GM18526 (cell line): ENCODE results near the gene ZCRB1.

Experiments
- POLR2A ChIP-seq: IDR thresholded peaks from 3 replicates; pipeline ENCODE4 v1.6.1; 2011; ENCODE audit not compliant: insufficient read length; ENCODE audit errors: extremely low read depth

Gene ZCRB1

DNA sequence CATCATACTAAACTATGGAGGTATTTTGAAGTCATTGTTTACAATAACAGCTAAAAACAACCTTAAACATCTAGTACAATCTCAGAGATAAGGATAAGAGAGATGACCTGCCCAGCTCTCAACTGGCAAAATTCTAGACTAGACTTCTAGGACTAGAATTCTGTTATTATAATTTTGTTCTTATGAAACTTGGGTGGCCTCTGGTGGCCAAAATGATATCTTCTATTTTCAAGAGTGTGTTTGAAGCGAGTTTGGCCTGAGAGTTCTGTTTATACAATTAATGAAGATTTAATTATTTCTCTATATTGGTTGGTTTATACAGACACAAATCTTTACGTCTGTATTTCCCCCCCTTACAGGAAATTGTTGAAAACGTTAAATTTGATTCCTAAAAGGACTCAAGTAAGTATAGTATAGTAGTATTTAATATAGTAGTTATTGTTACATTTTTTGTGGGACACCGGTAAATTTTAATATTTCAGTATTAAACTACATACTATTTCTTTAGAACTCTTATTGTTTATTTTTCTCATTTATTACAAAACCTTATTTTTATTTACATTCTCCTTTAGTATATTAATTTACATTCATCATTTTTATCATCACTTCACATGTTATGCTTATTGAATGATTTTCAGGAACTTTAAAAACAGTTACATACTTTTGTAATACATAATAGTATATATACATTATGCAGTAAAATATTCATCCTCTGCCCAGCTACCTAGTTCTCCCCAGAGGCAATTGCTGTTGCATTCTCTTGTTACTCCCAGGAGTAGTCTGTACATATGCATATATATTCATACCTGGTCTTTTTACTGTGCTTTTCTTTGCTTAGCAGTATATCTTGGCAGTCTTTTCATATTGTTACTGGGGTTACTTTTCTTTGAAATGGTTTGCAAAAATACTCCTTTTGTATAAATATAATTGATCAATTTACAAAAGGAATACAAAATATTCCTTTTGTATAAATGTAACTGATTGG, 6.7 kb upstream of the ZCRB1 start:
- TF ChIP-seq POLR2A = no peak

DNA sequence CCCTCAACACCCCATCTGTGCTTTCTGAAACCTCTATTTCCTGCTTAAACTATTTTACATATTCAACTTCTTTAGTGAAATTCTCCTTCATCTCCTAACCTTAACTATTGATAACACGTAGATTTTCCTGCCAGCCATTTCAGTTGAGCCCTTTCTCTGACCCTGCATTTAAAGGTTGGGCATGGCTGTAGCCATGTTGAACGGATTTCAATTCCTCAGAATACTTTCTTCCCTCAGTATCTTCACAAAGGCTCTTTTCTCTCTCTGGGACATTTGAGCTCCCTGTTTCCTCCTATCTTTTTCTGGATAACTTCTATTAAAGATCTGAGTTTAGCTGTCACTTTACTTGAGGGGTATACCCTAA, 1.3 kb upstream of the ZCRB1 start:
- TF ChIP-seq POLR2A = no peak

- TF ChIP-seq POLR2A = no peak
These were observed 790 bp upstream of the ZCRB1 start for GRCh38 chr12:42326541-42327226.

- no peak for TF ChIP-seq POLR2A
These were observed 605 bp downstream of the ZCRB1 start for GRCh38 chr12:42325326-42325652.

- no peak for TF ChIP-seq POLR2A
These were observed 2.0 kb downstream of the ZCRB1 start for GRCh38 chr12:42323856-42324255.

GRCh38 chr12:42322567-42322966, 3.3 kb downstream of the ZCRB1 start:
- no peak for TF ChIP-seq POLR2A

GRCh38 chr12:42320796-42321195, 5.1 kb downstream of the ZCRB1 start:
- no peak for TF ChIP-seq POLR2A

DNA sequence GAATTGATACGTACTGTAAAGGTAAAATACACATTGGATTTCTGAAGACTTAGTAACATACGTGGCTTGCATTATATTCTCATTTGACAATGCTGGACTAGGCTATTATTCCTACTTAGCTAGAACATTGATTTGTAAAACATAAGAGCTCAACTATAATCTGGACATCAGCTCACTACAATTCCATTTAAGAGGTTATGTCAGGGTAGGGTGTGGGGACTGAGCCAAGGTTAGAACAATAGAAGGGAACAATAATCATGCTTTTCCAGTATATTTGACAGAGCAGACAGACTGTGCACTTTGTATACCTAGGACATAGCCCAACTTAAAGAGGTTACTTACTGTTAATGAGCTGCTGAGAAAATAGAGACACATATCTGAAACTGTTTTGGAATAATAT, 10.8 kb downstream of the ZCRB1 start:
- TF ChIP-seq POLR2A = no peak

DNA sequence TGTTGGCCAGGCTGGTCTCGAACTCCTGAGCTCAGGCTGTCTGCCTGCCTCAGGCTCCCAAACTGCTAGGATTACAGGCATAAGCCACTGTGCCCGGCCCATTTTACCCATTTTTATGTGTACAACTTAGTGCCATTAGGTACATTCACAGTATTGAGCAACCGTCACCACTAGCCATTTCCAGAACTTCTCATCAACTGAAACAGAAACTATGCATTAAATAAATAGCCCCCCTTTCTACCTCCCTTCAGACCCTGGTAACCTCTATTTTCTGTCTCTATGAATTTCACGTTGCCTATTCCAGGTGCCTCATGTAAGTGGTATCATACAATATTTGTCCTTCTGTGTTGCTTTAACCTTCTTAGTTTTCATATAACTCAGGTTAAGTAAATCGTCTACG, 15.9 kb downstream of the ZCRB1 start:
- no peak for TF ChIP-seq POLR2A

DNA sequence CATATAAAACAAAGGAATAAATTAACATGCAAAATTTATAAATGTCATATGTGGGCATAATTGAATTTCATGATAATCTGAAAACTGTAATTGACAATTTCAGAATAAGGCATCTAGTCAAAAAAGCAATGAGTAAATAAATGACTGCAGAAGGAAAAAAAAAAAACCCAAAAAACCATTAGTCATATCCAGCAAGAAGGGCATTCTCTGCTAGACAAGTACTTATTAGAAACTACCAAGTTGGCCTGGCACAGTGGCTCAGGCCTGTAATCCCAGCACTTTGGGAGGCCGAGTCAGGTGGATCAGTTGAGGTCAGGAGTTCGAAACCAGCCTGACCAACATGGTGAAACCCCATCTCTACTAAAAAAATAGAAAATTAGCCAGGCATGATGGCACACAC, 17.5 kb downstream of the ZCRB1 start:
- TF ChIP-seq POLR2A = no peak

DNA sequence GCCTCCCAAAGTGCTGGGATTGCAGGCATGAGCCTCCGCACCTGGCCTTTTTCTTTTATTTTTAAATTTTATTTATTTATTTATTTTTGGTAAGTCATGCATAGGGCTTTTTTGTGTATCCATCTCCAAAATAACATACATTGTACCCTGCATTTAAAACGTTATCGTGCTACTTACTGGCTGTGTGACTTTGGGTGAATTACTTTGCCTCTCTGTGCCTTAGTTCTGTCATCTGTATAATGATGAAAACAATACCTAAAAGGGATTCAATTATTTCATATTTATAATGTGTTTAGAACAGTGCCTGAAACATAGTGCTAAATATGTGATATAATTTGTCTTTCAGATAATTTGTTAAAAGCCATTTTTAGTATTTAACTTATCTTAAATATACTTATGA, 19.6 kb downstream of the ZCRB1 start:
- TF ChIP-seq POLR2A = no peak

DNA sequence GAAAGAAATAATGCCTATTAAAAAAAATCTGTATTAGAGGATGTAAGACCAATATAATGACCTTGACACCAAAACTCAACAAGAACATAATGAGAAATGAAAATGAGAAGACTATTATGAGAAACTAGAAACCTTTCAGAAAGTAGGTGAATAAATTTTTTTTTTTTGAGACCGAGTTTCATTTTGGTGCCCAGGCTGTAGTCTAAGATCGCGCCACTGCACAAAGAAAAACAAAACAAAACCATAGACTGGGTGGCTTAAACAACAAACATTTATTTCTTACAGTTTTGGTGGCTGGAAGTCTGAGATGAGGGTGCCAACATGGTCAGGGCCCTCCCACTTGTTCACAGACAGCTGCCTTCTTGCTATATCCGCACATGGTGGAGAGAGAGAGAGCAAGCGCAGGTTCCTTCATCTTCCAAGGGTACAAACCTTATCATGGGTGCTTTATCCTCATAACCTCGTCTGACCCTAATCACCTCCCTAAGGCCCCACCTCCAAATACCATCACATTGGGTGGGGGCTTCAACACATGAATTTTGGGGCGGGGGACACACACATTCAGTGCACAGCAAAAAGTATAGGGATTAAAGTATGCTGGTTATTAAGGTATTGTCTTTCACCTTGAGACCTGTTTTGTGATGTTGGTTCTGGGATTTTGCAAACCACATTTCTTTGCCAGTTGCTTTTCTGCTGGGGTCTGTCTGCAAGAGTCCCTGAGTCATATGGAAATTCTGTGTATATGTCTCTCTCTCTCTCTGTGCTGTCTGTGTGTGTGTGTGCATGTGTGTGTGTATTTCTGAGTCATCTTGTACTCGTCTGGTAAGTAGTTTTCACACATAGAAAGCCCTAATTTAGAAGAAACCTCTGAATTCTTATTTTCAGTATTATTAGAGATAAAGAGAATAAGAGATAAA, 26.2 kb downstream of the ZCRB1 start:
- TF ChIP-seq POLR2A = no peak

GRCh38 chr12:42298887-42299286, 27.0 kb downstream of the ZCRB1 start:
- TF ChIP-seq POLR2A = no peak

GRCh38 chr12:42296503-42297109, 29.3 kb downstream of the ZCRB1 start:
- TF ChIP-seq POLR2A = no peak

DNA sequence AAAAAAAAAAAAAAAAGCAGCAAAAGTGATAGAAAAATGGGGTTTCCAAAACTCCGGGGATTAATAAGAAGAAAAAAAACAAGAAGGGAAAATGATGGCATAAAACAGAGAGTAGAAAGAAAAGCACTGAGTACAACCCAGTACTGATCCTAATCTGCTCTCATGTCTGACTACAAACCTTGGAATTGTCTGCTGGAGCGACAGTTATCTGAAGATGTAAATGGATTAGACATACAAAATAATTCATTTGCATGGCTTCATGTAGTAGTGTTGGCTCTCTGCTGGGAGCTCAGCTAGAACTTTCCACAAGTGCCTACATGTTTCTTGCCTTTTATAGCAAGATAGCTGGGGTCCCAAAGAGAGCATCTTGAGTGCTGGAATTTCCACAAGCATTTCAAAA, 34.2 kb downstream of the ZCRB1 start:
- no peak for TF ChIP-seq POLR2A
